OCI-LY1 (cell line): ENCODE results near the gene ZCCHC8.

Experiments used
- CTCF ChIP-seq: fragments of 200-600 bp; sonication (generic), shearing (Covaris generic); IDR thresholded peaks from 2 replicates; pipeline ENCODE4 v1.5.1; 2017; ENCODE audit warnings: mild to moderate bottlenecking, antibody characterized with exemption, low read length, moderate library complexity, mixed read lengths
- EZH2 ChIP-seq: fragments of 200-600 bp; sonication (generic), shearing (Covaris generic); IDR thresholded peaks from 2 replicates; pipeline ENCODE4 v1.8.0; 2017; ENCODE audit warnings: borderline replicate concordance, mixed run types, mild to moderate bottlenecking, antibody characterized with exemption, low read length, moderate library complexity, mixed read lengths

- no peak for TF ChIP-seq CTCF
- TF ChIP-seq EZH2, result no peak
Measured at GRCh38 chr12:122459211-122459610, 41.5 kb downstream of the ZCCHC8 start.
